Glomerular visceral epithelial cell (primary cell): ENCODE measurements around the gene STK32B.
"Not testable (repeated sequence)": the region's sequence is repeated elsewhere in the genome, so short reads cannot be mapped to it uniquely, and the experiment has no call there.

Experiments
- DNase-seq: peaks from one replicate; pipeline ENCODE4 v3.0.0-alpha.2; 2016; ENCODE audit errors: extremely low spot score

The STK32B gene

GRCh38 chr4:5051278-5052203, at the start of gene STK32B:
Gene STK32B, plus strand, starts transcription at chr4:5051480.
- peak; percentile 86 for DNase-seq

DNA sequence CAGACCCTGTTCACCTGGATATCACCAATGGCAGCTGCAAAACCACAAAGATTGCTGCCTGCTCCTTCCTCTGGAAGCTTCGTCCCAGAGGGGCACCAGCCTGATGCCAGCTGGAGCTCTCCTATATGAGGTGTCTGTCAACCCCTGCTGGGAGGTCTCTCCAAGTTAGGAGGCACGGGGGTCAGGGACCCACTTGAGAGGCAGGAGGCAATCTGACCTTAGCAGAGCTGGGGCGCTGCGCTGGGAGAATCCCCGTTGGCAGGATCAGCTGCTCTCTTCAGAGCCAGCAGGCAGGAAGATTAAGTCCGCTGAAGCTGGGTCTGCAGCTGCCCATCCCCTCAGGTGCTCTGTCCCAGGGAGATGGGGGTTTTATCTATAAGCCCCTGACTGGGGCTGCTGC, 49.6 kb upstream of the STK32B start:
- DNase-seq = not testable (repeated sequence)

GRCh38 chr4:5003372-5003857, 47.9 kb upstream of the STK32B start:
- no peak for DNase-seq

DNA sequence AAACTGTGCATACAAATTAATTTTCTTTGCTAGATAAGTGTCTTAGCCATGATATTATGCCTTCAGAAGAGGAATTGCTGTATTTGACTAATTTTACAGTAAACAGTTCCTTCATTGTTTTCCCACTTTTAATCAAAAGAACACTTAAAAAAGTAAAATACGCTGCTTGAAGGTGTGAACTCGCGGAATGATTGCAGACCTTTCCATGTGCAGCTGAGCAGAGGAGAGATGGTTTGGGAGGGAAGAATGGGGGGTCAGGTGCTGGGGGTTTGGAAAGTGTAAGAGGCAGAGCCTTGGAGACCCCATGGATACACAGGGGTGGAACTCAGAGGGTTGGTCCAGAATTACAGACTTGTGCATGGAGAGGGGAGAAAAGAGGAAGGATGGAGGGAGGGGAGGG, 47.4 kb upstream of the STK32B start:
- DNase-seq = no peak

GRCh38 chr4:5004496-5004895, 46.8 kb upstream of the STK32B start:
- no peak for DNase-seq

DNA sequence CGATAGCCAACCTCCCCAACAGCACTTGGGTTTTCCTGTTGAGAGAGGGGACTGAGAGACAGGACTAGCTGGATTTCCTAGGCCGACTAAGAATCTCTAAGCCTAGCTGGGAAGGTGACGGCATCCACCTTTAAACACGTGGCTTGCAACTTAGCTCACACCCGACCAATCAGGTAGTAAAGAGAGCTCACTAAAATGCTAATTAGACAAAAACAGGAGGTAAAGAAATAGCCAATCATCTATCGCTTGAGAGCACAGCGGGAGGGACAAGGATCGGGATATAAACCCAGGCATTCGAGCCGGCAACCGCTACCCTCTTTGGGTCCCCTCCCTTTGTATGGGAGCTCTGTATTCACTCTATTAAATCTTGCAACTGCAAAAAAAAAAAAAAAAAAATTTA, 44.3 kb upstream of the STK32B start:
- not testable (repeated sequence) for DNase-seq

- DNase-seq = no peak
Measured at GRCh38 chr4:5009796-5010195, 41.5 kb upstream of the STK32B start.

- DNase-seq = no peak
Measured at GRCh38 chr4:5010984-5011383, 40.3 kb upstream of the STK32B start.

DNA sequence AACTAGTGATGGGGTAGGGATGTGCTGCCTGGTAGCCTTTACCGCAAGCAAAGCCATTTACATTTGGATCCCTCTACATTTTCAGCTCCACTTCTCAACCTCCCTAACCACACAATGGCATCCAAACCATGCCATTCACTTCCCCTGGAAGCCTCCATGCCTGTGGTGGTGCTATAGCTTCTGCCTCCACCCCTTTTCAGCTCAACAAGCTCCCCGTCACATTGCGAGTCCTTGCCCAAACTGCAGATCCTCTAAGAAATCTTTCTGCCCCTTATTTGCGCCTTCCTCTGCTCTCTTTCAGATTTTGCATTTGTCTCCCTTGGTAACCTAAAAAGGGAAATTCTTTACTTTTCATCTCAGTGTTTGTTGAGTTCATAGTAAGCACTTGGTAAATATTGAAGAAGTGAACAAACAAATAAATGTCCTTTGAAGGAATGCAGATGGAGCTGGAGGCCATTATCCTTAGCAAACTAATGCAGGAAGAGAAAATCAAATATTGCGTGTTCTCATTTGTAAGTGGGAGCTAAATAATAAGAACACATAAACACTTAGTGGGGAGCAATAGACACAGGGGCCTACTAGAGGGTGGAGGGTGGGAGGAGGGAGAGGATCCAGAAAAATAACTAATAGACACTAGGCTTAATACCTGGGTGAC, 38.9 kb upstream of the STK32B start:
- DNase-seq = no peak

- no peak for DNase-seq
Measured at GRCh38 chr4:5012958-5013357, 38.3 kb upstream of the STK32B start.

DNA sequence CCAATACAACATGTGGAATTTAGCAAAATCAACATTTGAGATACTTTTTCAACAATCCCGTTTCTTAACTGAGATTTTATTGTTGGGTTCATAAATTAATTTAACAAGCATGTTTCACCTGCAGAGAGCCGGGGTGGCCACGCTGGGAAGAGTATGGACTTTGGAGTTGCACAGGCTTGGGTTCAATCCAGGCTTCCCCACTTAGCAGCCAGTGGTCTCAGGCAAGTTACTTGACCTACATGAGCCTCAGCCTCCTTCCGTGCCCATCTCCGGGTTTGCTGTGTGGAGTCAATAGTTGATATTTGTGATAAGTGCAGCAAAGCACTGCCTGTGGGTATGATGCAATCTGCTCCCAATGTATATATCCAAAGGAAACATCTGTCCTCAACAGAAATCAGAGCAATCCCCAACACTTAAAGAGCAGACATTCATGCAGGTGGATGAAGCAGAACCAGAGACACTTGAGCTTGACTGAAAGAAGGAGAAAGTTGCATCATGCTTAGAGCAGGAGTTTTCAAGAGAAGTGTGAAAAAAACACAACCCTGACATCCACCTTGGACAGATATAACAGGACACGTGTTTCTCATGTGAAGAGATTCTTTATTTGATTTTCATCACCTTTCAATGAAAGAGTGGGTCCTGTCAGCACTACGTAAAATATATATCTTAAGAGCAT, 37.1 kb upstream of the STK32B start:
- DNase-seq = no peak

DNA sequence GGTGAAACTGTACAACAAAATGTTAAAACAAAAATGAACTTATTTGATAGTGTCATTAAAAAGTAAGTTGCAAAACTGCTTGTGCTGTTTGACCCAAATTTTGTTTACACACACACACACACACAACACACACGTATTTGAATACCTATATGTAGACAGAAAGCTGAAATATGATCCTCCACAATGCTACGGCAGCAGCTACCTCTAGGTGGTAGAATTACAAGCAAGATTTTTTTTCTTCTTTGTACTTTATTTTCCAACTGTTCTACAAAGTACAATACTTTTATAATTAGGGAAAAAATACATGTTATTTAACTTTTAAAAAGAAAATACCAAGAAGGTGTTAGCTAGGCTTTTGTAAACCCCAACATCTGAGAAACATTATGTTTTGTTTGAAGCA, 33.2 kb upstream of the STK32B start:
- no peak for DNase-seq

GRCh38 chr4:5018603-5019002, 32.7 kb upstream of the STK32B start:
- no peak for DNase-seq

GRCh38 chr4:5019274-5019673, 32.0 kb upstream of the STK32B start, which contains the start of gene CYTL1:
Gene CYTL1, minus strand, starts transcription at chr4:5019458. Its CDS starts 13 bp downstream, at chr4:5019445.
- DNase-seq = peak; percentile 37

GRCh38 chr4:5019796-5020195, 31.5 kb upstream of the STK32B start:
- no peak for DNase-seq

- no peak for DNase-seq
Measured at GRCh38 chr4:5020341-5020740, 30.9 kb upstream of the STK32B start.

DNA sequence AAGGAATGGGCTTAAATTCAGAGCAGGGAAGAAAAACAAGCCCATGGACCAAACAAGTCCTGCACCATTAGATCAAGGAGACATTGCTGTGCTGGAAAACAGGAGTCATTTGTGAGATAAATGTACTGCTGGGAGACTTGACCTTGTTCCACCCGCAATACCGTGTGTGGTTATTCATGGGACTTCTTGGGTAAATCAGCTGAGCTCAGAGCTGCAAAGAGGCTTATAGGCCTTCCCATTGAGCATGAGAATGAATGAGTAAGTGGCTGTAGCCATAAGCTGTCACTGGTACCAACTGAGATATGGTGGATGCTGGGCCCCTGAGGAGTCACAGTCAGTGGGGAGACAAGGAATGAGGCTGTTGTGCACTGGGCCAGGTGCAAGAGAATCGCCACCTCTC, 29.7 kb upstream of the STK32B start:
- DNase-seq = no peak

GRCh38 chr4:5024673-5025072, 26.6 kb upstream of the STK32B start:
- no peak for DNase-seq

- no peak for DNase-seq
Measured at GRCh38 chr4:5026371-5026770, 24.9 kb upstream of the STK32B start.

GRCh38 chr4:5027346-5027745, 23.9 kb upstream of the STK32B start:
- DNase-seq = no peak

- no peak for DNase-seq
Measured at GRCh38 chr4:5028480-5028879, 22.8 kb upstream of the STK32B start.

- DNase-seq = no peak
Measured at GRCh38 chr4:5029447-5029846, 21.8 kb upstream of the STK32B start.
